HFF-Myc (cell line): ENCODE data around the gene DOCK1.
"Not testable (repeated sequence)": the region's sequence is repeated elsewhere in the genome, so short reads cannot be mapped to it uniquely, and the experiment has no call there.

Experiments
- DNase-seq: peaks from one replicate; pipeline ENCODE4 v3.0.0-alpha.2; 2011; ENCODE audit warnings: low read depth; ENCODE audit errors: extremely low read depth
- H3K4me3 ChIP-seq: replicated peaks from 2 replicates; pipeline ENCODE4 v1.5.1; 2011; ENCODE audit warnings: low read depth, mild to moderate bottlenecking, control low read depth, low read length
- CTCF ChIP-seq: IDR thresholded peaks from 2 replicates; pipeline ENCODE4 v1.5.1; 2012; ENCODE audit warnings: mild to moderate bottlenecking, low read depth, low read length, control low read depth; ENCODE audit errors: missing control alignments

DOCK1 gene

GRCh38 chr10:127298381-127298780, 393.2 kb downstream of the DOCK1 start:
- TF ChIP-seq CTCF: no peak
- no peak overlapping the region for H3K4me3 ChIP-seq
- no peak for DNase-seq

- DNase-seq, H3K4me3 ChIP-seq: not testable (repeated sequence)
Observed at GRCh38 chr10:127299192-127299591, 394.0 kb downstream of the DOCK1 start.

GRCh38 chr10:127299956-127300689, 394.9 kb downstream of the DOCK1 start:
- no peak for TF ChIP-seq CTCF
- no peak overlapping the region for H3K4me3 ChIP-seq
- DNase-seq: no peak

GRCh38 chr10:127300868-127301321, 395.7 kb downstream of the DOCK1 start:
- no peak for DNase-seq
- no peak for TF ChIP-seq CTCF
- no peak overlapping the region for H3K4me3 ChIP-seq

- DNase-seq: no peak
- TF ChIP-seq CTCF: no peak
- H3K4me3 ChIP-seq: no peak overlapping the region
Observed at GRCh38 chr10:127302343-127302742, 397.1 kb downstream of the DOCK1 start.

- TF ChIP-seq CTCF: no peak
- no peak overlapping the region for H3K4me3 ChIP-seq
- DNase-seq: no peak
Observed at GRCh38 chr10:127303105-127303504, 397.9 kb downstream of the DOCK1 start.

GRCh38 chr10:127303746-127304145, 398.5 kb downstream of the DOCK1 start:
- no peak for DNase-seq
- H3K4me3 ChIP-seq: no peak overlapping the region
- TF ChIP-seq CTCF: no peak
